ENCODE results near the gene SLC12A1. TPM values are rescaled to one million over a fixed set of nuclear protein-coding genes. Genes with fewer than 3 reads are reported as not detected.
"Not testable (repeated sequence)": the region's sequence is repeated elsewhere in the genome, so short reads cannot be mapped to it uniquely, and the experiment has no call there.

The SLC12A1 gene
- total RNA-seq, 1 donor from 2014 or later = not detected

- Histone ChIP-seq H3K27me3 (ENCODE audit: control insufficient read depth, insufficient read depth, low read length) (no peaks in the 10 kb centered on the region), H3K4me3 (ENCODE audit: low read depth, low read length) (no peak overlapping the region), H3K36me3 (ENCODE audit: control insufficient read depth, insufficient read depth, low read length) (no peaks in the 10 kb centered on the region)
- no peak for TF ChIP-seq CTCF (IDR thresholded peaks at IDR 0.05; ENCODE audit: insufficient read depth, low read length, poor library complexity, severe bottlenecking)
- DNase-seq (ENCODE audit: low read depth) = no peak
Observed at GRCh38 chr15:48323294-48323693, 117.2 kb downstream of the SLC12A1 start.

GRCh38 chr15:48324949-48325348 lies 118.8 kb downstream of the SLC12A1 start:
- H3K4me3 ChIP-seq (ENCODE audit: low read depth, low read length) = no peak overlapping the region
- DNase-seq (ENCODE audit: low read depth) = no peak
- H3K36me3 ChIP-seq (ENCODE audit: control insufficient read depth, insufficient read depth, low read length) = no peaks in the 10 kb centered on the region
- TF ChIP-seq CTCF (IDR thresholded peaks at IDR 0.05; ENCODE audit: insufficient read depth, low read length, poor library complexity, severe bottlenecking) = no peak
- H3K27me3 ChIP-seq (ENCODE audit: control insufficient read depth, insufficient read depth, low read length) = no peaks in the 10 kb centered on the region

GRCh38 chr15:48325400-48325799 lies 119.3 kb downstream of the SLC12A1 start:
- no peak for DNase-seq (ENCODE audit: low read depth)
- no peak for TF ChIP-seq CTCF (IDR thresholded peaks at IDR 0.05; ENCODE audit: insufficient read depth, low read length, poor library complexity, severe bottlenecking)
- Histone ChIP-seq H3K4me3 (ENCODE audit: low read depth, low read length) (no peak overlapping the region), H3K27me3 (ENCODE audit: control insufficient read depth, insufficient read depth, low read length) (no peaks in the 10 kb centered on the region), H3K36me3 (ENCODE audit: control insufficient read depth, insufficient read depth, low read length) (no peaks in the 10 kb centered on the region)

GRCh38 chr15:48326180-48326579 lies 120.1 kb downstream of the SLC12A1 start:
- not testable (repeated sequence) for H3K27me3 ChIP-seq (ENCODE audit: control insufficient read depth, insufficient read depth, low read length); H3K36me3 ChIP-seq (ENCODE audit: control insufficient read depth, insufficient read depth, low read length); H3K4me3 ChIP-seq (ENCODE audit: low read depth, low read length); DNase-seq (ENCODE audit: low read depth)

- no peak for TF ChIP-seq CTCF (IDR thresholded peaks at IDR 0.05; ENCODE audit: insufficient read depth, low read length, poor library complexity, severe bottlenecking)
- Histone ChIP-seq H3K36me3 (ENCODE audit: control insufficient read depth, insufficient read depth, low read length) (peaks cover 1% of the 10 kb centered on the region), H3K27me3 (ENCODE audit: control insufficient read depth, insufficient read depth, low read length) (no peaks in the 10 kb centered on the region), H3K4me3 (ENCODE audit: low read depth, low read length) (peak overlapping the region; percentile 99)
- no peak for DNase-seq (ENCODE audit: low read depth)
Observed at GRCh38 chr15:48330105-48330785, 124.1 kb downstream of the SLC12A1 start.

- DNase-seq (ENCODE audit: low read depth) = peak; percentile 19
- Histone ChIP-seq H3K36me3 (ENCODE audit: control insufficient read depth, insufficient read depth, low read length) (peaks cover 3% of the 10 kb centered on the region), H3K4me3 (ENCODE audit: low read depth, low read length) (peak within 1 kb of the TSS; percentile 99), H3K27me3 (ENCODE audit: control insufficient read depth, insufficient read depth, low read length) (no peaks in the 10 kb centered on the region)
- TF ChIP-seq CTCF (IDR thresholded peaks at IDR 0.05; ENCODE audit: insufficient read depth, low read length, poor library complexity, severe bottlenecking) = no peak
Observed at GRCh38 chr15:48330855-48331795, 125.0 kb downstream of the SLC12A1 start, which contains the start of gene DUT. DUT (plus strand) TSS chr15:48331429; CDS start chr15:48331516, 87 bp downstream.
